ENCODE results near the gene DOCK7. TPM values are rescaled to one million over a fixed set of nuclear protein-coding genes. Genes with fewer than 3 reads are reported as not detected.
A peak's percentile ranks its signal among the peaks of the same experiment; 100 is the strongest.

The DOCK7 gene
- total RNA-seq, 1 donor from 2014 or later = 28.0 TPM

DNA sequence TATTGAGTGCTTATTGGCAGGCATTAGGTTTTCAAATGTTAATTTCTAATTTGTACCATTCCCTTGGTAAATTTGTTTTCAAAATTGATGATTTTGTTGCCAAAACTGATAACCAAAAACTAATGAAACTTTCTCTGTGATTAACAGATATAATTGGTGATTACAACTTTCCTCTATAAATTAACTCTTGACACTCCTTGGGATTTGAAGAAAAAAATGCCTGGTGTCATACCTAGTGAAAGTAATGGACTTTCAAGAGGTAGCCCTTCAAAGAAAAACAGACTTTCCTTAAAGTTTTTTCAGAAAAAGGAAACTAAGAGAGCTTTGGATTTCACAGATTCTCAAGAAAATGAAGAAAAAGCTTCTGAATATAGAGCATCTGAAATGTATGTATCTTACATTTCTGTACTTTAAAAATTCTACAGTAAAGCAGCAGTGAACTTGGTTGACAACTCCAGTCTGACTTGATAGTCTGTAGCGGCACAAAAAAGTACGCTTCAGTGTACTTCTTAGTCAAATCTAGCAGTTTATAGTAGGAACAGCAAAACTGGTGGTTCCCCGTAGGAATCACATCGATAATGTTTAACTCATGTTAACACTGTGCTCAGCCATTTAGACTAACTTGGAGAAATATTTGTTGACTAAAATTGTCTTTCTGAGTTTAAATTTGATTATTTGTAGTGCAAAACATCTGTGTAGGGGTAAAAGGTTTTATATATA is 248.4 kb downstream of the DOCK7 start:
- peaks cover 7% of the 10 kb centered on the region for H3K27me3 Mint-ChIP-seq (ENCODE audit: unreplicated experiment)
- peaks cover 8% of the 10 kb centered on the region for H3K4me1 Mint-ChIP-seq (ENCODE audit: unreplicated experiment)
- H3K4me3 Mint-ChIP-seq (ENCODE audit: unreplicated experiment) = no peak overlapping the region
- no peak for DNase-seq (ENCODE audit: low spot score)
- TF ChIP-seq, protein P1, sequence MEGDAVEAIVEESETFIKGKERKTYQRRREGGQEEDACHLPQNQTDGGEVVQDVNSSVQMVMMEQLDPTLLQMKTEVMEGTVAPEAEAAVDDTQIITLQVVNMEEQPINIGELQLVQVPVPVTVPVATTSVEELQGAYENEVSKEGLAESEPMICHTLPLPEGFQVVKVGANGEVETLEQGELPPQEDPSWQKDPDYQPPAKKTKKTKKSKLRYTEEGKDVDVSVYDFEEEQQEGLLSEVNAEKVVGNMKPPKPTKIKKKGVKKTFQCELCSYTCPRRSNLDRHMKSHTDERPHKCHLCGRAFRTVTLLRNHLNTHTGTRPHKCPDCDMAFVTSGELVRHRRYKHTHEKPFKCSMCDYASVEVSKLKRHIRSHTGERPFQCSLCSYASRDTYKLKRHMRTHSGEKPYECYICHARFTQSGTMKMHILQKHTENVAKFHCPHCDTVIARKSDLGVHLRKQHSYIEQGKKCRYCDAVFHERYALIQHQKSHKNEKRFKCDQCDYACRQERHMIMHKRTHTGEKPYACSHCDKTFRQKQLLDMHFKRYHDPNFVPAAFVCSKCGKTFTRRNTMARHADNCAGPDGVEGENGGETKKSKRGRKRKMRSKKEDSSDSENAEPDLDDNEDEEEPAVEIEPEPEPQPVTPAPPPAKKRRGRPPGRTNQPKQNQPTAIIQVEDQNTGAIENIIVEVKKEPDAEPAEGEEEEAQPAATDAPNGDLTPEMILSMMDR (IDR thresholded peaks at IDR 0.05; ENCODE audit: unreplicated experiment) = no peak
- H3K9me3 Mint-ChIP-seq (ENCODE audit: unreplicated experiment) = no peaks in the 10 kb centered on the region
- H3K27ac Mint-ChIP-seq (ENCODE audit: unreplicated experiment) = no peak overlapping the region
- peaks cover 10% of the 10 kb centered on the region for H3K36me3 Mint-ChIP-seq (ENCODE audit: low read depth, unreplicated experiment)

DNA sequence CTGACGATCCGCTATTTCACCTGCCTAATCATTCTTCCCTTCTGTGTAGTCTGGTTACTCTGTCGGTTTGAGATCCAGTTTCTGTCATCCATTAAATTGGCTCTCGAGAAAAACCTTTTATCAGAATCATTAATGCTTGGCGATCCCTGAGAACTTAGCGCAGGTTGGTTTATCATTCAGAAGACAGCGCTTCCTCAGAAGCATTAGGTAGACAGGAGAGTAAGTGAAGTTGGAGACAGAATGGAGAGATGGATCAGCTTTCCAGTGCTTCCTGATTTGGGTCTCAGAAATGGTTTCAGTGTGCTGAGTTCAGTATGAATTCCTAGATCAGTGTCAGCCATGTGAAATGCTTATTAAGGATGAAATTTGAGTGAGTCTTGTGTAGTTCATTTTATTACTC is 250.0 kb downstream of the DOCK7 start:
- H3K4me3 Mint-ChIP-seq (ENCODE audit: unreplicated experiment) = peak overlapping the region; percentile 75
- H3K36me3 Mint-ChIP-seq (ENCODE audit: low read depth, unreplicated experiment) = peaks cover 7% of the 10 kb centered on the region
- H3K27me3 Mint-ChIP-seq (ENCODE audit: unreplicated experiment) = peaks cover 7% of the 10 kb centered on the region
- no peak overlapping the region for H3K27ac Mint-ChIP-seq (ENCODE audit: unreplicated experiment)
- H3K9me3 Mint-ChIP-seq (ENCODE audit: unreplicated experiment) = no peaks in the 10 kb centered on the region
- peaks cover 13% of the 10 kb centered on the region for H3K4me1 Mint-ChIP-seq (ENCODE audit: unreplicated experiment)
- TF ChIP-seq, protein P1 (IDR thresholded peaks at IDR 0.05; ENCODE audit: unreplicated experiment) = no peak
- DNase-seq (ENCODE audit: low spot score) = no peak

DNA sequence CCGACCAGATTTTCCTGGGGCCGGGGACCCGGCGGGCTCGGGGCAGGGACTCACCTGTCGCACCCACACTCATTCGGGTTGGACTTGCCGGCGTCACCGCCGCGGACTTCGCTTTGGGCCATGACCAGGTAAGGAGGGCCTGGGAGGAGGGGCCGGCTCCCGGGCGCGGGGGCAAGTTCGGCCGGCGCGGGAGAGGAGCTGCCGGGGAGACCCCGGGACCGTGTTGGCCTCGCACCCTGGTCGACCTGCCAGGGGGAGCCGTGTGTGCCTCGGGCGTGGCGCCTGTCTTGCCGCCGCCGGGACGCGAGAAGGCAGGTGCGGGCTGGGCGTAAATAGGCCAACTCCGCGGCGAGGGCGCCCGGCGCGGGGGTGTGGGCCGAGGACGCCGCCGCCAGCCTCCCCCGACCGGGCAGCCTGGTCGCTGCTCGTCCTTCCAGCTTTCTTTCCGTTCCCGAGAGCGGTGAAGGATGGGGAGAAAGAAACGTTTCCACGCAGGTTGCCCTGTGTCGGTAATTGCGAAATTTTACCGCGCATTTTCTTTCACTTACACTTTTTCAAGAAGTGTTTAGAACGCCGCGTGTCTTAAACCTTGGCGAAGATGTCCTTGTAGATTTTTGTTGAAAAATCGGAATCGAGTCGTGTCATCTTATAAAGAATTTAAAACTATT is 250.8 kb downstream of the DOCK7 start:
- Mint-ChIP-seq H3K27ac (ENCODE audit: unreplicated experiment) (no peak overlapping the region), H3K9me3 (ENCODE audit: unreplicated experiment) (no peaks in the 10 kb centered on the region), H3K4me3 (ENCODE audit: unreplicated experiment) (peak overlapping the region; percentile 75), H3K4me1 (ENCODE audit: unreplicated experiment) (peaks cover 13% of the 10 kb centered on the region), H3K27me3 (ENCODE audit: unreplicated experiment) (peaks cover 7% of the 10 kb centered on the region), H3K36me3 (ENCODE audit: low read depth, unreplicated experiment) (peaks cover 7% of the 10 kb centered on the region)
- TF ChIP-seq, protein P1 (IDR thresholded peaks at IDR 0.05; ENCODE audit: unreplicated experiment) = no peak
- peak; percentile 33 for DNase-seq (ENCODE audit: low spot score)

DNA sequence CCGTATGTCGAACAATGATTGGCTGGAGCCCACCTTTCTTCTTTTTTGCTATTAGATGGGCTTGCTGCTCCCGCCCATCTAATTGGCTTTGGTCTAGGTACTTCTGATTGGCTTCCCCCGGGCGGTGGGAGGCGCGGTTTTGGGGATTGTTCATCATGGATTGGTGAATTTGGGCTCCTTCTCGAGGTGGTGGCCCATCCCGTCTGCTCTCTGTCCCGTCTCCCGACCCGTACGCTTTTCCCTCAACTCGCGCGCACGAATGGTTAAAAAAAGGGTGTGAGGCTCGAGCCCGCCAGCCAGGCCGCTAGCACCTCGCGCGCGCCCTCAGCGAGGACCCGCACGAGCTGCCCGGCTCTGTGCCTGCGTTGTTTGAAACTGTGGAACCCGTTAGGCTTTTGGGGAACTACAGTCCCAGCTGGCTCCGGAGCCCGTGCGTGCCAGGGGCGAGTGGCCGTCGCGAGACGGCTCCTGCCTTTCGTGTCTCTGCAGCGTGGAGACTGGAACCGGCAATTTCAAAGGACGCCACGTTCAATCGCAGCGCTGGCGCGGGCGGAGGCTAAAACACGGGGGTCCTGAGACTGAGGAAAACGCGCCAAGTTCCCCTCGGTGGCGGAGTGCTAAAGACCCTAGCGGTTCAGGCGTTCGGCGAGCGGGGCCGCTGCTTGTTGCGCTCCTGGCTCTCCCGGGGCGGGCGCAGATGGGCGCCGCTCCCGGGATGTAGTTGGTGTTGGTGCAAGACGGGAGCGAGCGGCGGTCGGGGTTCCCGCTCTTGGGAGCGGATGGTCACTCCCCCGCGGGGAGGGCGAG is 251.5 kb downstream of the DOCK7 start, which contains the start of gene USP1:
USP1 (plus strand) TSS at position 584 of the 807 bp plus-strand sequence. CDS start 2,819 bp downstream, outside the sequence.
- H3K27me3 Mint-ChIP-seq (ENCODE audit: unreplicated experiment) = peaks cover 7% of the 10 kb centered on the region
- TF ChIP-seq, protein P1 (IDR thresholded peaks at IDR 0.05; ENCODE audit: unreplicated experiment) = no peak
- DNase-seq (ENCODE audit: low spot score) = peak; percentile 93
- peaks cover 13% of the 10 kb centered on the region for H3K4me1 Mint-ChIP-seq (ENCODE audit: unreplicated experiment)
- peak within 1 kb of the TSS; percentile 99 for H3K27ac Mint-ChIP-seq (ENCODE audit: unreplicated experiment)
- H3K36me3 Mint-ChIP-seq (ENCODE audit: low read depth, unreplicated experiment) = peaks cover 4% of the 10 kb centered on the region
- H3K9me3 Mint-ChIP-seq (ENCODE audit: unreplicated experiment) = no peaks in the 10 kb centered on the region
- H3K4me3 Mint-ChIP-seq (ENCODE audit: unreplicated experiment) = peak within 1 kb of the TSS; percentile 95

Measured in endothelial cell (in vitro differentiated cells).